K562 (cell line): ENCODE measurements around the gene MALSU1. TPM values are rescaled to one million over a fixed set of nuclear protein-coding genes. Genes with fewer than 3 reads are reported as not detected.
A peak's percentile ranks its signal among the peaks of the same experiment; 100 is the strongest.

ENCODE experiments used
- CREM ChIP-seq: IDR thresholded peaks from 2 replicates; pipeline ENCODE4 v1.6.1; 2014; ENCODE audit warnings: antibody characterized with exemption, low read depth
- E2F3 ChIP-seq: fragments of 250-450 bp; sonication (Bioruptor Pico); IDR thresholded peaks from 2 replicates; pipeline ENCODE4 v1.4.0; 2020; ENCODE audit warnings: mild to moderate bottlenecking
- FUS ChIP-seq: fragments of 200-400 bp; formaldehyde crosslinking; optimal IDR thresholded peaks from 2 replicates; pipeline ENCODE3; 2017; ENCODE audit warnings: low read depth, low read length
- HES1 ChIP-seq: fragments of 450-650 bp; IDR thresholded peaks from 2 replicates; pipeline ENCODE4 v1.6.1; 2016; ENCODE audit warnings: low read depth, mild to moderate bottlenecking, moderate library complexity
- KHSRP ChIP-seq: fragments of 450-650 bp; IDR thresholded peaks from 2 replicates; pipeline ENCODE4 v1.6.1; 2017
- KLF10 ChIP-seq: fragments of 250-450 bp; sonication (Bioruptor Pico); IDR thresholded peaks from 2 replicates; pipeline ENCODE4 v1.6.1; 2021; ENCODE audit warnings: matching md5 sums
- LEF1 ChIP-seq: fragments of 450-650 bp; IDR thresholded peaks from 2 replicates; pipeline ENCODE4 v1.6.1; 2016; ENCODE audit warnings: mild to moderate bottlenecking
- MTA1 ChIP-seq: fragments of 450-650 bp; IDR thresholded peaks from 2 replicates; pipeline ENCODE4 v1.6.1; 2017; ENCODE audit warnings: borderline replicate concordance
- MXI1 ChIP-seq: IDR thresholded peaks from 2 replicates; pipeline ENCODE4 v1.6.1; 2011; ENCODE audit warnings: low read depth, mild to moderate bottlenecking, improper control_type of control experiment, low read length
- NR3C1 ChIP-seq: sonication (generic); formaldehyde crosslinking; IDR thresholded peaks from 2 replicates; pipeline ENCODE4 v1.8.1; 2022; ENCODE audit warnings: missing genetic modification reagents
- RBM39 ChIP-seq: fragments of 200-400 bp; formaldehyde crosslinking; optimal IDR thresholded peaks from 2 replicates; pipeline ENCODE3; 2018; ENCODE audit warnings: low read depth, low read length
- SMAD3 ChIP-seq: fragments of 450-650 bp; formaldehyde crosslinking; conservative IDR thresholded peaks from 2 replicates; pipeline ENCODE4 v1.4.0; 2020; ENCODE audit warnings: mild to moderate bottlenecking
- SNIP1 ChIP-seq: fragments of 450-650 bp; IDR thresholded peaks from 2 replicates; pipeline ENCODE4 v1.7.1; 2017; ENCODE audit warnings: low read depth, mild to moderate bottlenecking
- STAG1 ChIP-seq: sonication (generic); formaldehyde crosslinking; IDR thresholded peaks from 2 replicates; pipeline ENCODE4 v1.5.0; 2020; ENCODE audit warnings: missing genetic modification reagents, borderline replicate concordance
- ZNF217 ChIP-seq: sonication (generic); formaldehyde crosslinking; IDR thresholded peaks from 2 replicates; pipeline ENCODE4 v1.8.0; 2022; ENCODE audit warnings: mild to moderate bottlenecking, missing genetic modification reagents
- polyA plus RNA-seq, 8 experiments: library from polyadenylated mRNA; depleted of rRNA in 4 of 8; stranded (reverse) in 5 of 8; unstranded in 3 of 8; fragments of >200 nt; fragmentation: Nextera tagmentation in 2 of 8; fragmentation: Illumina TruSeq in 1 of 8; extraction: Ambion mirVana in 2 of 8; extraction: Trizol in 1 of 8; gene quantifications; 2 replicates each; pipeline versions ENCODE4 v1.2.1 to v1.2.3, GENCODE V29; 2011 to 2014; ENCODE audit warnings: inconsistent platforms in 1 of 8, missing spikeins in 1 of 8
- total RNA-seq, 7 experiments: library from RNA; depleted of rRNA in 6 of 7; stranded (reverse); fragments of >200 nt in 6 of 7; fragmentation: Illumina TruSeq in 2 of 7; extraction: Trizol in 2 of 7; gene quantifications; 2 replicates each; pipeline versions ENCODE4 v1.2.1 to v1.2.3, GENCODE V29; 2011 to 2021; ENCODE audit warnings: low replicate concordance in 1 of 7
- TF ChIP-seq, protein P1 (sequence below): fragments of 250-450 bp; sonication (Bioruptor Pico); IDR thresholded peaks from 2 replicates; pipeline ENCODE4 v1.4.0; 2020
- TF ChIP-seq, protein P2 (sequence below), 2 experiments: fragments of 150-350 bp in 1 of 2; IDR thresholded peaks; 2 replicates each; pipeline ENCODE4 v1.6.1; 2012 to 2016; ENCODE audit warnings: low read depth in 2 of 2, low read length in 2 of 2, mild to moderate bottlenecking in 1 of 2, moderate library complexity in 1 of 2
- TF ChIP-seq, protein P3 (sequence below): sonication (generic); formaldehyde crosslinking; IDR thresholded peaks from 2 replicates; pipeline ENCODE4 v1.8.0; 2022; ENCODE audit warnings: missing genetic modification reagents, mild to moderate bottlenecking, borderline replicate concordance

MALSU1 gene
- total and polyA plus RNA-seq, 9 of the 15 experiments (the other 6 are each of a cell fraction or from before 2014, with no cell fraction given): 12.3 to 308 (median 81.2) TPM

GRCh38 chr7:23298885-23299769 is at the start of gene MALSU1 (continued):
- TF ChIP-seq, protein P1, sequence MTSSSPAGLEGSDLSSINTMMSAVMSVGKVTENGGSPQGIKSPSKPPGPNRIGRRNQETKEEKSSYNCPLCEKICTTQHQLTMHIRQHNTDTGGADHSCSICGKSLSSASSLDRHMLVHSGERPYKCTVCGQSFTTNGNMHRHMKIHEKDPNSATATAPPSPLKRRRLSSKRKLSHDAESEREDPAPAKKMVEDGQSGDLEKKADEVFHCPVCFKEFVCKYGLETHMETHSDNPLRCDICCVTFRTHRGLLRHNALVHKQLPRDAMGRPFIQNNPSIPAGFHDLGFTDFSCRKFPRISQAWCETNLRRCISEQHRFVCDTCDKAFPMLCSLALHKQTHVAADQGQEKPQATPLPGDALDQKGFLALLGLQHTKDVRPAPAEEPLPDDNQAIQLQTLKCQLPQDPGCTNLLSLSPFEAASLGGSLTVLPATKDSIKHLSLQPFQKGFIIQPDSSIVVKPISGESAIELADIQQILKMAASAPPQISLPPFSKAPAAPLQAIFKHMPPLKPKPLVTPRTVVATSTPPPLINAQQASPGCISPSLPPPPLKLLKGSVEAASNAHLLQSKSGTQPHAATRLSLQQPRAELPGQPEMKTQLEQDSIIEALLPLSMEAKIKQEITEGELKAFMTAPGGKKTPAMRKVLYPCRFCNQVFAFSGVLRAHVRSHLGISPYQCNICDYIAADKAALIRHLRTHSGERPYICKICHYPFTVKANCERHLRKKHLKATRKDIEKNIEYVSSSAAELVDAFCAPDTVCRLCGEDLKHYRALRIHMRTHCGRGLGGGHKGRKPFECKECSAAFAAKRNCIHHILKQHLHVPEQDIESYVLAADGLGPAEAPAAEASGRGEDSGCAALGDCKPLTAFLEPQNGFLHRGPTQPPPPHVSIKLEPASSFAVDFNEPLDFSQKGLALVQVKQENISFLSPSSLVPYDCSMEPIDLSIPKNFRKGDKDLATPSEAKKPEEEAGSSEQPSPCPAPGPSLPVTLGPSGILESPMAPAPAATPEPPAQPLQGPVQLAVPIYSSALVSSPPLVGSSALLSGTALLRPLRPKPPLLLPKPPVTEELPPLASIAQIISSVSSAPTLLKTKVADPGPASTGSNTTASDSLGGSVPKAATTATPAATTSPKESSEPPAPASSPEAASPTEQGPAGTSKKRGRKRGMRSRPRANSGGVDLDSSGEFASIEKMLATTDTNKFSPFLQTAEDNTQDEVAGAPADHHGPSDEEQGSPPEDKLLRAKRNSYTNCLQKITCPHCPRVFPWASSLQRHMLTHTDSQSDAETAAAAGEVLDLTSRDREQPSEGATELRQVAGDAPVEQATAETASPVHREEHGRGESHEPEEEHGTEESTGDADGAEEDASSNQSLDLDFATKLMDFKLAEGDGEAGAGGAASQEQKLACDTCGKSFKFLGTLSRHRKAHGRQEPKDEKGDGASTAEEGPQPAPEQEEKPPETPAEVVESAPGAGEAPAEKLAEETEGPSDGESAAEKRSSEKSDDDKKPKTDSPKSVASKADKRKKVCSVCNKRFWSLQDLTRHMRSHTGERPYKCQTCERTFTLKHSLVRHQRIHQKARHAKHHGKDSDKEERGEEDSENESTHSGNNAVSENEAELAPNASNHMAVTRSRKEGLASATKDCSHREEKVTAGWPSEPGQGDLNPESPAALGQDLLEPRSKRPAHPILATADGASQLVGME: no peak
- TF ChIP-seq STAG1 (CRISPR knock-in tag) (no peak), LEF1 (no peak), RBM39 (no peak), KHSRP (no peak), NR3C1 (0 out of 2 replicates have a peak, but pooled peaks have one; percentile 38), MTA1 (peak; percentile 97), KLF10 (CRISPR knock-in tag) (no peak), CREM (peak; percentile 98), FUS (no peak), MXI1 (peak; percentile 35; the same call in 1 of the 2 replicates), SMAD3 (CRISPR knock-in tag) (0 out of 2 replicates have a peak, but pooled peaks have one; percentile 68), E2F3 (CRISPR knock-in tag) (no peak), HES1 (no peak), ZNF217 (CRISPR knock-in tag) (no peak), SNIP1 (no peak; the same call in 1 of the 2 replicates)
- TF ChIP-seq, protein P2, sequence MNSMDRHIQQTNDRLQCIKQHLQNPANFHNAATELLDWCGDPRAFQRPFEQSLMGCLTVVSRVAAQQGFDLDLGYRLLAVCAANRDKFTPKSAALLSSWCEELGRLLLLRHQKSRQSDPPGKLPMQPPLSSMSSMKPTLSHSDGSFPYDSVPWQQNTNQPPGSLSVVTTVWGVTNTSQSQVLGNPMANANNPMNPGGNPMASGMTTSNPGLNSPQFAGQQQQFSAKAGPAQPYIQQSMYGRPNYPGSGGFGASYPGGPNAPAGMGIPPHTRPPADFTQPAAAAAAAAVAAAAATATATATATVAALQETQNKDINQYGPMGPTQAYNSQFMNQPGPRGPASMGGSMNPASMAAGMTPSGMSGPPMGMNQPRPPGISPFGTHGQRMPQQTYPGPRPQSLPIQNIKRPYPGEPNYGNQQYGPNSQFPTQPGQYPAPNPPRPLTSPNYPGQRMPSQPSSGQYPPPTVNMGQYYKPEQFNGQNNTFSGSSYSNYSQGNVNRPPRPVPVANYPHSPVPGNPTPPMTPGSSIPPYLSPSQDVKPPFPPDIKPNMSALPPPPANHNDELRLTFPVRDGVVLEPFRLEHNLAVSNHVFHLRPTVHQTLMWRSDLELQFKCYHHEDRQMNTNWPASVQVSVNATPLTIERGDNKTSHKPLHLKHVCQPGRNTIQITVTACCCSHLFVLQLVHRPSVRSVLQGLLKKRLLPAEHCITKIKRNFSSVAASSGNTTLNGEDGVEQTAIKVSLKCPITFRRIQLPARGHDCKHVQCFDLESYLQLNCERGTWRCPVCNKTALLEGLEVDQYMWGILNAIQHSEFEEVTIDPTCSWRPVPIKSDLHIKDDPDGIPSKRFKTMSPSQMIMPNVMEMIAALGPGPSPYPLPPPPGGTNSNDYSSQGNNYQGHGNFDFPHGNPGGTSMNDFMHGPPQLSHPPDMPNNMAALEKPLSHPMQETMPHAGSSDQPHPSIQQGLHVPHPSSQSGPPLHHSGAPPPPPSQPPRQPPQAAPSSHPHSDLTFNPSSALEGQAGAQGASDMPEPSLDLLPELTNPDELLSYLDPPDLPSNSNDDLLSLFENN (IDR thresholded peaks at IDR 0.05; ENCODE audit: low read depth in 2 of 2, low read length in 2 of 2): no peak; a peak in 1 of 4 replicates
- TF ChIP-seq, protein P3, sequence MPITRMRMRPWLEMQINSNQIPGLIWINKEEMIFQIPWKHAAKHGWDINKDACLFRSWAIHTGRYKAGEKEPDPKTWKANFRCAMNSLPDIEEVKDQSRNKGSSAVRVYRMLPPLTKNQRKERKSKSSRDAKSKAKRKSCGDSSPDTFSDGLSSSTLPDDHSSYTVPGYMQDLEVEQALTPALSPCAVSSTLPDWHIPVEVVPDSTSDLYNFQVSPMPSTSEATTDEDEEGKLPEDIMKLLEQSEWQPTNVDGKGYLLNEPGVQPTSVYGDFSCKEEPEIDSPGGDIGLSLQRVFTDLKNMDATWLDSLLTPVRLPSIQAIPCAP: no peak
